Stimulated activated naive CD4-positive, alpha-beta T cell treated with Interleukin-2 at 50 U/mL for 16 hours (primary cell): ENCODE results near the gene HTATSF1.

ENCODE experiments used
- DNase-seq: peaks from one replicate; lab custom pipeline; 2025; lab: John Stamatoyannopoulos, UW

Gene HTATSF1, protein sequence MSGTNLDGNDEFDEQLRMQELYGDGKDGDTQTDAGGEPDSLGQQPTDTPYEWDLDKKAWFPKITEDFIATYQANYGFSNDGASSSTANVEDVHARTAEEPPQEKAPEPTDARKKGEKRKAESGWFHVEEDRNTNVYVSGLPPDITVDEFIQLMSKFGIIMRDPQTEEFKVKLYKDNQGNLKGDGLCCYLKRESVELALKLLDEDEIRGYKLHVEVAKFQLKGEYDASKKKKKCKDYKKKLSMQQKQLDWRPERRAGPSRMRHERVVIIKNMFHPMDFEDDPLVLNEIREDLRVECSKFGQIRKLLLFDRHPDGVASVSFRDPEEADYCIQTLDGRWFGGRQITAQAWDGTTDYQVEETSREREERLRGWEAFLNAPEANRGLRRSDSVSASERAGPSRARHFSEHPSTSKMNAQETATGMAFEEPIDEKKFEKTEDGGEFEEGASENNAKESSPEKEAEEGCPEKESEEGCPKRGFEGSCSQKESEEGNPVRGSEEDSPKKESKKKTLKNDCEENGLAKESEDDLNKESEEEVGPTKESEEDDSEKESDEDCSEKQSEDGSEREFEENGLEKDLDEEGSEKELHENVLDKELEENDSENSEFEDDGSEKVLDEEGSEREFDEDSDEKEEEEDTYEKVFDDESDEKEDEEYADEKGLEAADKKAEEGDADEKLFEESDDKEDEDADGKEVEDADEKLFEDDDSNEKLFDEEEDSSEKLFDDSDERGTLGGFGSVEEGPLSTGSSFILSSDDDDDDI

DNA sequence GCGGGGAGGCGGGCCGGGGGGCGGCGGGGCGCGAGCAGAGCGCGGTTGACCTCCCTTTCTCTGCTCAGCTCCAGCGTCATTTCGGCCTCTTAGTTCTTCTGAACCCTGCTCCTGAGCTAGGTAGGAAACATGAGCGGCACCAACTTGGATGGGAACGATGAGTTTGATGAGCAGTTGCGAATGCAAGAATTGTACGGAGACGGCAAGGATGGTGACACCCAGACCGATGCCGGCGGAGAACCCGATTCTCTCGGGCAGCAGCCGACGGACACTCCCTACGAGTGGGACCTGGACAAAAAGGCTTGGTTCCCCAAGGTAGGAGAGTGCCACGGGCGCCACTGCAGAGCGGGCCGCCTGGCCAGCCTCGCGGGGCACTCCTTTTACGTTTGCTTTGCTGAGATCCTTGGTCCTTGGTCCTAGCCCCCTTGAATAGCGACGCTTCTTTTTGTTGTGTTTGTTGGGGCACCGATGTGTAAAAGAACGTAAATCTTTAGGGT lies at the start of gene HTATSF1:
TSS of gene HTATSF1 (plus strand) at position 37 of the 497 bp plus-strand sequence. CDS start at position 130, 93 bp downstream.
- peak; percentile 26 for DNase-seq

DNA sequence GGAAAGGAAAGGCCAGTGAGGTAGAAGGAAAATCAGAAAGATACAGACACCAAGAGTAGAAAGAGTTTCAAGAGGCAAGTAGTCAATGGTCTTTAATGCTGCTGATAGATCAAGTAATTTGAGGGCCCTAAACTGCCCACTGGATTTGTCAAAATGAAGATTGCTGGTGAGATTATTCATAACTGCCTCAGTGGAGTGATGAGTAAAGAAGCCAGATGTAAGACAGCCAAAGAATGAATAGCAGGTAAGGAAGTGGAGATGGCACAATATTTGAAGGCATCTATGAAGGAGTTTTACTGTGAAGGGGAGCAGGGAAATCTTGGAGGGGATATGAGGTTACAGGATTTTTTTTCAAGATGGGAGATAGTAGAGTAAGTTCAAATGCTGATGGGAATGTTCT lies 49.4 kb upstream of the HTATSF1 start:
- DNase-seq = no peak

DNA sequence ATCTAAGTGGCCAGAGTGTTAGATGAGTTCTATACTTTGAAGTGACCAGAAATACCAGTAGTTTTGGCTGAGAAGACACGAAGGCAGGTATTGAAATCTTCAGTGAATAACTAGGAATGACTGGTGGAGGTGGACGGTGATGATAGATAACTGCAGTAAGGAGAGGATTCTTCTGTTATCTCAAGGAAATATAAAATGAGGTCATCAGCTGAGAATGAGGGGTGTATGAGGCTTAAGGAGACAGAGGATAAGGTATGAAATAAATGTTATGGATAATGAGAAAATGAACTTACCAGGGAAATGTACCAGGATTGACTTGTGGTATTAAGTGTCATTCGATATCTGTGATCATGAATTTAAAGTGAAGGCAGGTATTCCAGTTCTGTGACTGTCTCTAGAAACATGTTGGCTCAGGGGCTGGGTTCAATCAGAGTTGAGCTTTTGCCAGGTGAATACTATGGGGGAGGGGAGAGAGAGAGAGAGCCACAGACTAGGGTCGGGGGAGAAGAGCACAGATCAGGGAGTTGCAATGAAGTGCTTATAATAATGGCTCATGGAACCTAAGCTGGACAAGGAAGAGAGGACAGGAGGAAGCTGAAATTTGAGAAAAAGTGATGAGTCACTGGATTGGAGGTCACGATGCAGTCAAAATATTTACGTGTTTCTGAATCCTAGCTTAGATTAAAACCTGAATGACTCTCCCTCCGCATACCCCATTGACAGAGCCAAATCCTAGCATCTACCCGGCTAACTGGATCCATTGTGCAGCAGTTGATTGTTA lies 47.2 kb upstream of the HTATSF1 start:
- no peak for DNase-seq

DNA sequence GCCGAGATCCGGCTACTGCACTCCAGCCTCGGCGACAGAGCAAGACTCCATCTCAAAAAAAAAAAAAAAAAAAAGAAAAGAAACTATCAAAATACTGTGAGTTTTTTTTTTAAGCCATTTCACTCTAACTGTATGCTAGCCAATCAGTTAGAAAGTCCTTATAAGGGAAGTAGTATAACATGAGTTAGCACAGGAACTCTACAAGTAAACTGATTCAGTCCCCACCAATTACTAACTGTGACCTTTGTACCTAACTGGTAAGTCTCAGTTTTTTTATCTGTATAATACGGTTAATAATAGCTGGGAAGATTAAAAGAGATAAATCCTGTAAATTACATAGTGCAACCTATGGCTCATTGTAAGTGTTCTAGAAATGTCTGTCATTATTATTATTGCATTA lies 44.8 kb upstream of the HTATSF1 start:
- DNase-seq = no peak

DNA sequence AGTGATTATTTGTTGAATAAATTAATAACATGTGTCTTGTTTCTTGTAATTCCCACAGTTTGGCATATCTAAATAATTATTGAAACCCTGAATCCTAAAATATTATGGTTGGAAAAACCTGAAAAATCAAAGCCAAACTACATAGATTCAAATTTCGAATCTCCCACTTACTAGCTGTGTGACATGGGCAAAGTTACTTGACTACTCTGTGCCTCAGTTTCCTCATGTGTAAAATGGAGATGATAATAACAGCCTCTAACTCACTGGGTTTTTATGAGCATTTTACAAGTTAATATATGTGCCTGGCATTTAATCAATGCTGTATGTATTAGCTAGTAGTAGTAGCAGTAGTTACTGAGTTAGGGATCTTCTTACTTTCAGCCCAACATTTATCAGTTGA lies 44.3 kb upstream of the HTATSF1 start:
- no peak for DNase-seq

DNA sequence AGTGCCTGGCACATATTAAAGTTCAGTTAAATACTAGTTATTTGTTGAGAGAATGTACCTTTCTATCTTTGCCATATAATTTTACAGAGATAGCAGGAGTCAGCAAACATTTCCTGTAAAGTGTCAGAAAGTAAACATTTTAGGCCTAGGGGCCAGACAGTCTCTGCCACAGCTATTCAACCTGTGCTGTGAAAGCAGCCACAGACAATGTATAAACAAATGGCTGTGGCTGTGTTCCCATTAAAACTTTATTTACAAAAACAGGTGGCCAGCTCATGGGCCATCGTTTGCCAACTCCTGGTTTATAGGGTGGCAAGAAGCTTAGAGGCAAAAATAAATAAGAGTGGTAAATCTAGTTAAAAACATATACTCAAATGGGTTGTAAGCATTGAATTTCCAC lies 43.6 kb upstream of the HTATSF1 start:
- DNase-seq = no peak

DNA sequence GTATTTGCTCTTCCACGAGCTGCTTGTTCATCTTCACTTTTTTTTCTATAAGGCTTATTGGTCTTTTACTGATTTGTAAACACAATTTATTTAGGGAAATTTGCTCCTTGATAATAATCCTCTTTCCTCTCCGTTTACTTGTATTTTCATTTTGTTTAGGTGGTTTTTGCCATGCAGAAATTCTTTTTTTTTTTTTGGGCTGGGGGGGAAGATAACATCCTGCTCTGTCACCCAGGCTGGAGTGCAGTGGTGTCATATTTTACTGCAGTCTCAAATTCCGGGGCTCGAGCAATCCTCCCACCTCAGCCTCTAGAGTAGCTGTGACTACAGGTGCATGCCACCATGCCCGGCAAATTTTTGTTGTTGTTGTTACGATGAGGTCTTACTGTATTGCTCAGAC lies 41.3 kb upstream of the HTATSF1 start:
- no peak for DNase-seq

DNA sequence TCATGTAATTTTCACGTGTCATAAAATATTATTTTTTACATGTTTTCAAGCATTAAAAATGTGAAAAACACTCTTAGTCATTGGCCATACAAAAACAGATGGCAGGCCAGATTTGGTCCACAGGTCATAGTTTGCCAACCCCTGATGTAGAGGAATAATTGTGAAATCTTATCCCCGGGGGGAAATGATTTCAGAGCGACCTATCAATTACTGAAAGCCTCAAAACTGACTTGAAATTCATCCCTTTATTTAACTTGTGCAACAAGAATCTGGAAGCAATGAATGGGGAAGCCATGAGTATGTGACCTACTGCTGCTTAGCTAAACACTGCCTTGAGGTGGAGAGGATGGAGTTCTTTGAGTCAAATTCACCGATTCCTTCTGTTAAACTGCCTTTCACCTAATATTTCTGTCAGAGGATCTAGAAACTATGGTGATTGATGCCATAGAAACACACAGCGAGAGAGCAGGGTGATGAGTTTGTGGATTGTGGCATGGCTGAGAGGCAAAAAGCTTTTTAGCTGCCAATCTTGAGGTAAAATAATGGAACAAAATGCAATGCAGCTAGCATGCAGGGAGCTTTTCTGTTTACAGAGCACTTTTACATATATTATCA lies 40.0 kb upstream of the HTATSF1 start:
- DNase-seq = no peak

DNA sequence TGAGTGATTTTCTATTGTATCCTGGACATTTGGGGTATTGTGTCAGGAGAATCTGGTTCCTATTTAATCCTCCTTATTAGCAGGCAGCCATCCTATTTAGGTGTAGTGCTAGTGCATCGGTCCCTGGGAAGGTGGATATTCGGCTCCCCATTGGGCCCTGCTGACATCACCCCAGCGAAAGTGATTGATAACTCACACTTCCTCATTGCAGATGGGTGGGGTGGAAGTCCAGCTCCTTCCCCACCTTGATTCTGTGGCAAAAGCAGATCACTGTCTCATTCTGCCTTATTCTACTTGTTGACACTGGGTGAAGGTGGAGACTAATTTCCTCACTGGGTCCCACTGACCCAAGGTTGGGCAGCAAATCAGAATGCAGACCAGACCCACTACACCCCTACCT lies 32.8 kb upstream of the HTATSF1 start:
- no peak for DNase-seq

DNA sequence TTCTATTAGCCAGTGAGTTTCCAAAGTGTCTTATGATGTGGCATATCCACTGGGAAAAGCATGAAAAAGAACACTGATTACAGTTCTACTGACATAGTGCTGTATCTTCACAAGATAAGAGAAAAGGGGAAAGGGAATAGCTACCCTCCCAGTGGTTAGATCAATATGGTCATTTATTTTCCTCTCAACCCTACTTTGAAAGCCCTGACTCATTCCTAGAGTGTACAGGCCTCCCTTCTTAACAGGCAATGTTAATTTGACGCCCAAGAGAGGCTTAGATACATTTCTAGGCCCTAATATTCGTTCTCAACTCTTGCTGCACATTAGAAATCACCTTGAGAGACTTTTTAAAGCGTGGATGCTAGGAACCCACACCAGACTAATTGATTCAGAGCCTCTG lies 30.1 kb upstream of the HTATSF1 start:
- no peak for DNase-seq

DNA sequence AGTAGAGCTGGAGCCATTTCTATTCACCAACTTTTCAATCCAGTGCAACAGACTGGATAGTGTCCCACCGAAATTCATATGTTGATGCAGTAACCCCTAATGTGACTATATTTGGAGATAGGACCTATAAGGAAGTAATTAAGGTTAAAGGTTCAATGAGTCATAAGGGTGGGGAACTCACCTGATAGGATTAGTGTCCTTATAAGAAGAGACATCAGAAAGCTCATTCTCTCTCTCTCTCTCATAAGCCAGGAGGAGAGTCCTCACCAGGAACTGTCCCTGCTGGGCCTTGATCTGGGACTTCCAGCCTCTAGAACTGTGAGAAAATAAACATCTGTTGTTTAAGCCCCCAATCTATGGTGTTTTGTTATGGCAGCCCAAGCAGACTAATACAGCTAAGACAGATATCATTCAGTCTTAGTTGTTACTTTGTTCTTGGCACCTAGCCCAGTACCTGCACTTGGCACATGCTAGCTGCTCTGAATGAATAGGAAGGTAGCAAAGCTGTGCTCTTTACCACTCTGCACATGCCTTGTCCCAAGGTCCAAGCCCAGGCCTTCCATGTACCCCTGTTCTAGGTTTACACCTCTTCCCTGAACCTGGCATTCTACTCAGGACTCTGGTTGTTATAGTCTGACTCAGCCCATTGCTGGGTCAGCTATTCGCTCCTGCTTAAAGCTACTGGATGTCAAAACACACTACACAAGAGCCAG lies 28.8 kb upstream of the HTATSF1 start:
- no peak for DNase-seq

DNA sequence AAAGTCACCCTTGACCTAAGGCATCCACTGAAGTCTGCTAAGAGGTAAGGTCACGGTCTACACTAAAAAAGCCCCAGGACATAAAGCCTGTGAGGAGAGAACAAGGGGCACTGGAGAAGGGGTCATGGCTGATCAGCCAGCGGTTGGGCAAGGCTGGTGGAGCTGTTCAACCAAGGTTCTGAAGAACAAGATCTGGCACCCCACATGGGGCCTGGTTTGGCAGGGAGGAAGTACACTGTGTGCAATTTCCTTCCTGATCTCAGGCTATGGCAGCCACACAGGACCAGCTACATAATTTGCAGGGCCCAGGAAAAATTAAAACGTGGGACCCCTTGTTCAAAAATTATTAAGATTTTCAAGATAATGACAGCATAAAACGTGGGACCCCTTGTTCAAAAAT lies 23.7 kb upstream of the HTATSF1 start:
- DNase-seq = no peak

DNA sequence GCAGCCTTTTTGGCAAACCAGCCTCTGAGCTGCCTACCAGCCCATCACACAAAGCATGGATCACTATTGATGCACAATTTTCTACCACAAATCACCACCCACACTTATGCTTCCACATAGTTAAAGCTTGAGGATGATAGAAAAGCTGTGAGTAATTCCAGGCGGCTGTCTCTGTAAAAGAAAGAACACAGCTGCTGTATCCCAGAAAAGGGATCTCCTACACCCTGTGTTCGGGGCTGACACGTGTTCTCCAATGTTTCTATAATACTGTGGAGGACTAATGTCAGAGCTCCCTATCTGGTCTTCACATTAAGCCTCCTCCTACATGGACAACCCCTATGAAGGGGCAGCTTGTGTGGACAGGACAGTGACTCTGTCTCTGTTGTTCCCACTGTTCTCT lies 22.2 kb upstream of the HTATSF1 start:
- no peak for DNase-seq

DNA sequence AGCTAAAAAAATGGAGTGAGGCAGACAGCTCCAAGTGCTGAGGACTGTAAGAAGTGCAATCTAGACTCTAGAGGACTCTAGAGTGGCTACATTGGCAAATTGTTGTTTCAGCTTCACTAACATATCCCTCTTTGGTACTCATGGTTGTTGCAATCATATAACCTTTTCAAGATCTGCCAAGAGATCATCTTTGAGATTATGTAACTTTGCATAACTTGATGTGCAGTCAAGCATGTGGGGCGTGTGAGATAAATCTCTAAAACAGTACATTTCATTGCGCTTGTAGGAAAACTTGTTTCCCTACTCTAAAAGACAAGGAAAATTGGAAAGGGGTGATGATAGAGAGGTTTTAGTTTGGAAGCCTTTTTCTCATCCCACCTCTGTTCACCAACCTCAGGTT lies 20.9 kb upstream of the HTATSF1 start:
- DNase-seq = no peak

DNA sequence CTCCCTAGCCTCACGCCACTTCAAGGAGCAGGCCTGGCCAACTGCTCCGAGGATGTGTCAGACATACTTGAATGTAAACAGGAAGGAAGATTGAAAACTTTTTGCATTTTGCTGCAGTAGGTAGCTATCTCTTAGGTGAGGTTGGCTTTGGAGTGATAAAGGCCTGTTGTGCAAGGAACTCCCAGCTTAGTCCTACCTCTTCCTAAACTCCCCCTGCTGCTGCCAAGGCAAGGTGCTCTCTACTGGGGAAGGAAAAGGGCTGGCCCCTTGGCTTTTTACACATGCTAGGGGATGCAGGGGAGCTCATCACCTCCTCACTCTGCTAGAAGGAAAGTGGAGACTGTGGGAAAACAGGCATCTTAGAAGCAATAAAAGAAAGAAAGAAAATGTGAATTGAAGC lies 20.4 kb upstream of the HTATSF1 start:
- no peak for DNase-seq

DNA sequence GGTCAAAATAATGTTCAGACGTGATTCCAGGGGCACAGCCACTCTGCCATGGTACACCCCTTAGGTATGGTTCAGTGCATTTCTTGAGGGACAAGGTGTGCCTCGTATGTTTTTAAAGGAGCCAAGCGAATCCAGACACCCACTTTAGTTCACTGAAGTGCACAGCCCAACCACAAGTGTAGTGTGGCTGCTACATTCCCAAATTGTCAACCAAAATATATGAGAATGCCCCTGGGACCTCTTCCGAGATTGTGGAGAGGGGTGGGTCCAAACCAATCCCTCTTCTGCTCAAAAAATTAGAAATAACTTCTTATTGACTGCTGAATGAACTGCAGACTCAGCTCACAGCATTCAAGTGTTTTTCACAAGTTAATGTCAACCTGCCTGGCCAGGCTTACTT lies 17.0 kb upstream of the HTATSF1 start:
- DNase-seq = no peak

DNA sequence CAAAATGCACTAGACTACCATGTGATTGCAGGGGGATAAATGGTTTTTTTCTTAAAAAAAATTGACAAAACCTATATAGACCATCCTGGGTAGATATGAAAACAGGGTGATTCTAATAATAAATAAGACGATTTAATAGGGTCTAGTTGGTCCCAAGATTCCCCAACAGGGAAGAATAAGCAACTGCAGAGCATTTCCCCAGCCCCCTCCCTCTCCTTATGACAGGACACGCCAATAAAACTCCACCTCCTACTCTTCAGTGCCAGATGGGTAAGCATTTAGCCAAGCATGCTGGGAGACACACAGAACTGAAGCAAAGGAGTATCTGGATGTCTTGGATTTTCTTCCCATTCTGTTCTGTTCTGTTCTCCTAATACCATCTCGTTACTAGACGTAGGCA lies 9.7 kb upstream of the HTATSF1 start, which contains the start of gene BRS3:
TSS of gene BRS3 (plus strand) at position 301 of the 400 bp plus-strand sequence. CDS start 168 bp downstream, outside the sequence.
- DNase-seq = no peak

DNA sequence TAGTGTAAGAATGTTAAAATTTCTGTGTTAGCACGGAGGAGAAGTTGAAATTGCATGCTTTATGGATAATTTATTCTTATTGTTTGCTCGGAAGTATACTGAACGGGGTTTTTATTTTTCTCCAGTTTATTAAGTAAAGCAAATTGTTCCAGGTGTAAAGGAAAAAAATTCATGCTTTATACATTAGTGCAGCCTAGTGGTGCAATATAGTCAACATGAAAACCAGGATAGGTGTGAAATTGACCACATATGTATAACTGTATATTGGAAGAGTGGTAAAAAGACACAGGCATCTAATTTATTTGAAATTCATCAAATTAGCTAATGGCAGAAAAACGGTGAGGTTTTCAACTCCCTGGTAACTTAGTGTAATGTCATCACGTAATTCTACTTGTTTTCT lies 8.7 kb upstream of the HTATSF1 start:
- DNase-seq = no peak

DNA sequence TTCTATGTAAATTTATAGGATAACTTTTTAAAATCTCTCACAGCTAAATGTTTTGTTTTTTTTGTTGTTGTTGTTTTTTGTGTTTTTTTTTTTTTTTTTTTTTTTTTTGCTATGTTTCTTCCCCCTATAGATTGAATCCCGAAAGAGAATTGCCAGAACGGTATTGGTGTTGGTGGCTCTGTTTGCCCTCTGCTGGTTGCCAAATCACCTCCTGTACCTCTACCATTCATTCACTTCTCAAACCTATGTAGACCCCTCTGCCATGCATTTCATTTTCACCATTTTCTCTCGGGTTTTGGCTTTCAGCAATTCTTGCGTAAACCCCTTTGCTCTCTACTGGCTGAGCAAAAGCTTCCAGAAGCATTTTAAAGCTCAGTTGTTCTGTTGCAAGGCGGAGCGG lies 5.6 kb upstream of the HTATSF1 start:
- DNase-seq = no peak

DNA sequence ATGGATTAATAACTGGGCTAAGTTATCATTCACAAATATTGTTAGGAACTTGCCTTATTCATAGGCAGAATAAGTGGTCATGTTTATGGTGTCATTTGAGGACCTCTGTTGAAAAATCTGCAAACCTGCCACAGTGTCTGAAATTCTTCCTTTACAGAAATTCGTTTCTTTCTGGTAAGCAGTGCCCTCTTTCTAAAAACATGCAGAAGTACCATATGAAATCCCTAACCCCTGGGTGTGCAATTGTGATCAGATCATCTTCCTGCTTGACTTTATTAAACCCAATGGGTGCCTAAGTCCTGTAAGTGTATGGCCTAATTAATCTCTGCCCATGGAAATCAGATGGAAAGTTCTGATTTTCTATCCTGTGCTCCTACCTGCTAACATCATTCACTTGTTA lies 4.4 kb upstream of the HTATSF1 start:
- DNase-seq = no peak

DNA sequence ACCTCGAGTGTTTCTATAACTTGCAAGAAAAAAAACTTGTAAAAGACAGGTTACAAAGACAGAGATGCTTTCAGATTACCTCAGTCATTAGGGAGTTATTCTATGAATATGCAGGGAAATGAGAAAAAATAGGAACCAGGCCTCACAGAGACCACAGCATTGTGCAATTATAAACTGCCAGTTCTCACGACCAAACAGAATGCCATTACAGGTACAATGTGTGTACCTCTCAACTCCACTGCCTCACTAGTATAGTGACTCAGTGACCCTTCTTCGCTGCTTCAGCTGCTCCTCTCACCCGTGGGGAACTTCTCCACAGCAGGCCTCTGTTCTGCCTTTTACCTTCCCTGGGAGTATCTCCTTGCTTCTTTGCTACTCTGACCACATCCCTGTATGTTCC lies 2.3 kb upstream of the HTATSF1 start:
- no peak for DNase-seq
